GM12878 (cell line): Measurements from ENCODE around the gene GHRL.

Experiments used
- MEF2B ChIP-seq: fragments of 450-650 bp; IDR thresholded peaks from 2 replicates; pipeline ENCODE4 v1.6.1; 2018; ENCODE audit warnings: mild to moderate bottlenecking, moderate library complexity; ENCODE audit not compliant: partially characterized antibody, poor library complexity, severe bottlenecking
- SMC3 ChIP-seq: IDR thresholded peaks from 2 replicates; pipeline ENCODE4 v1.6.1; 2011; ENCODE audit warnings: low read length, improper control_type of control experiment, borderline replicate concordance
- TF ChIP-seq, protein P1 (sequence below), 3 experiments: IDR thresholded peaks in 2 of 3; conservative IDR thresholded peaks in 1 of 3; 2 replicates each; pipeline ENCODE4 v1.5.1; 2011; ENCODE audit warnings: low read depth in 3 of 3, low read length in 3 of 3, mild to moderate bottlenecking in 3 of 3, control low read depth in 2 of 3, moderate library complexity in 2 of 3, inconsistent platforms in 1 of 3, mixed read lengths in 1 of 3; ENCODE audit not compliant: control insufficient read depth in 2 of 3, insufficient read depth in 1 of 3; ENCODE audit errors: extremely low read depth in 1 of 3

DNA sequence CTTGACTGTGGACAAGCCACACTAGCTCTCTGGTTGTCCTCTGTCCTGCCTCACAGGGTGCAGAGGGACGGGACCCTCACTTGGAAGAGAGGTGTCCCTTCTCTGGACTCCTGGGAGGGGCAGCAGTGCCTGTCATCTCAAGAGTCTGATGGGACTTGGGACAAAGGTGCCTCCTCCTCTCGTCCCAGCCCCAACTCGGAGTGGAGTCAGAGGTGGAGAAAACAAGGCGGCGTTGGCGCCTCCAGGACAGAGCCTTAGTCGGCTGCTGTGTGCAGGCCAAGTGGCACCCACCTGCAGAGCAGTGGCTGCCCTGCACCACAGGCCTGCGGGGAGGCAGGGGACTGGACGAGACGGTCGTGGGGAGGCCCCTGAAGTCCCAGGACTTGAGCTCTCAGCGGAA, 37.6 kb upstream of the GHRL start:
- TF ChIP-seq, protein P1, sequence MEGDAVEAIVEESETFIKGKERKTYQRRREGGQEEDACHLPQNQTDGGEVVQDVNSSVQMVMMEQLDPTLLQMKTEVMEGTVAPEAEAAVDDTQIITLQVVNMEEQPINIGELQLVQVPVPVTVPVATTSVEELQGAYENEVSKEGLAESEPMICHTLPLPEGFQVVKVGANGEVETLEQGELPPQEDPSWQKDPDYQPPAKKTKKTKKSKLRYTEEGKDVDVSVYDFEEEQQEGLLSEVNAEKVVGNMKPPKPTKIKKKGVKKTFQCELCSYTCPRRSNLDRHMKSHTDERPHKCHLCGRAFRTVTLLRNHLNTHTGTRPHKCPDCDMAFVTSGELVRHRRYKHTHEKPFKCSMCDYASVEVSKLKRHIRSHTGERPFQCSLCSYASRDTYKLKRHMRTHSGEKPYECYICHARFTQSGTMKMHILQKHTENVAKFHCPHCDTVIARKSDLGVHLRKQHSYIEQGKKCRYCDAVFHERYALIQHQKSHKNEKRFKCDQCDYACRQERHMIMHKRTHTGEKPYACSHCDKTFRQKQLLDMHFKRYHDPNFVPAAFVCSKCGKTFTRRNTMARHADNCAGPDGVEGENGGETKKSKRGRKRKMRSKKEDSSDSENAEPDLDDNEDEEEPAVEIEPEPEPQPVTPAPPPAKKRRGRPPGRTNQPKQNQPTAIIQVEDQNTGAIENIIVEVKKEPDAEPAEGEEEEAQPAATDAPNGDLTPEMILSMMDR (IDR thresholded peaks at IDR 0.05 in 2 of 3, conservative IDR thresholded peaks at IDR 0.05 in 1 of 3; ENCODE audit: control insufficient read depth in 2 of 3, extremely low read depth in 1 of 3, insufficient read depth in 1 of 3, low read depth in 3 of 3, low read length in 3 of 3), result no peak
- TF ChIP-seq MEF2B (no peak), SMC3 (no peak)
